ENCODE results near the gene OR4X2.
"Not testable (repeated sequence)": the region's sequence is repeated elsewhere in the genome, so short reads cannot be mapped to it uniquely, and the experiment has no call there.

OR4X2 gene, protein sequence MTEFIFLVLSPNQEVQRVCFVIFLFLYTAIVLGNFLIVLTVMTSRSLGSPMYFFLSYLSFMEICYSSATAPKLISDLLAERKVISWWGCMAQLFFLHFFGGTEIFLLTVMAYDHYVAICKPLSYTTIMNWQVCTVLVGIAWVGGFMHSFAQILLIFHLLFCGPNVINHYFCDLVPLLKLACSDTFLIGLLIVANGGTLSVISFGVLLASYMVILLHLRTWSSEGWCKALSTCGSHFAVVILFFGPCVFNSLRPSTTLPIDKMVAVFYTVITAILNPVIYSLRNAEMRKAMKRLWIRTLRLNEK

DNA sequence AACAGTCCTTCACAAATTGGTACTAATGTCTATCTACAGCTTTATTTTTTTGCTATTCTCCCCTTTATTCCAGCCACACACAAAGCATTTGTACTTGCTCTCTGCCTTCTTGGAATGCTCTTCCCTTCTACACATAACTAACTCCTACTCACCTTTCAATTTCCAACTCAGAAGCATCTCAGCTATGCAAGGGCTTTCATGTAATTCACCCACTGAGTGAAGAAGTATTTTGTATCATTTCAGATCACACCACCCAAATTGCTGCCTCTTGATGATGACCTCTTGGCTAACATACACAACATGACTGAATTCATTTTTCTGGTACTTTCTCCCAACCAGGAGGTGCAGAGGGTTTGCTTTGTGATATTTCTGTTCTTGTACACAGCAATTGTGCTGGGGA is at the start of gene OR4X2:
OR4X2 (plus strand) TSS at position 301 of the 400 bp plus-strand sequence; CDS start at position 301, 0 bp downstream.
- Histone ChIP-seq H3K36me3 (ENCODE audit: control insufficient read depth, low read depth, low read length) (no peaks in the 10 kb centered on the region), H3K4me3 (ENCODE audit: low read length) (no peak within 1 kb of the TSS), H3K9ac (ENCODE audit: low read length) (no peak within 1 kb of the TSS), H3K27ac (ENCODE audit: low read length) (no peak within 1 kb of the TSS), H3K27me3 (ENCODE audit: control insufficient read depth, insufficient read depth, low read length) (no peaks in the 10 kb centered on the region), H3K9me3 (ENCODE audit: control insufficient read depth, low read depth, low read length) (peaks cover 59% of the 10 kb centered on the region), H3K4me1 (ENCODE audit: control insufficient read depth, low read depth, low read length) (no peaks in the 10 kb centered on the region)

DNA sequence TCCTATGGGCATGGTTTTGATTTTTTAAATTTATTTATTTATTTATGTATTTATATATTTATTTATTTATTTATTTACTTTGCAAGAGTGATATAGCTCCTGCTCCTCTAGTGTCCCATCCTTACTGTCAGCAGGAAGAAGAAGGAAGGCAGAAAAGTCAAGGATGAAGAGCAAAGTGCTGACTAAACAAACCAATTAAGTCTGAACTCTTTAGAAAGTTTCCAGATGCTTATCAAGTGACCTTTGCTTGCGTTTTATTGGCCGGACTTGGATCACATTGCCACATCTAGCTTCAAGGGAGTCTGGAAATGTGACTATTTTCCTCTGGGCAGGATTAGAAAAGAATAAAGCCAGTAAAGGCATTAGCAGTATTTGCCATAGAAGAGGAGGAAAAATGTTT is 37.0 kb upstream of the OR4X2 start:
- Histone ChIP-seq H3K27me3 (ENCODE audit: control insufficient read depth, insufficient read depth, low read length) (no peaks in the 10 kb centered on the region), H3K27ac (ENCODE audit: low read length) (no peak overlapping the region), H3K4me1 (ENCODE audit: control insufficient read depth, low read depth, low read length) (no peaks in the 10 kb centered on the region), H3K9me3 (ENCODE audit: control insufficient read depth, low read depth, low read length) (peaks cover 62% of the 10 kb centered on the region), H3K4me3 (ENCODE audit: low read length) (no peak overlapping the region), H3K9ac (ENCODE audit: low read length) (no peak overlapping the region), H3K36me3 (ENCODE audit: control insufficient read depth, low read depth, low read length) (no peaks in the 10 kb centered on the region)

DNA sequence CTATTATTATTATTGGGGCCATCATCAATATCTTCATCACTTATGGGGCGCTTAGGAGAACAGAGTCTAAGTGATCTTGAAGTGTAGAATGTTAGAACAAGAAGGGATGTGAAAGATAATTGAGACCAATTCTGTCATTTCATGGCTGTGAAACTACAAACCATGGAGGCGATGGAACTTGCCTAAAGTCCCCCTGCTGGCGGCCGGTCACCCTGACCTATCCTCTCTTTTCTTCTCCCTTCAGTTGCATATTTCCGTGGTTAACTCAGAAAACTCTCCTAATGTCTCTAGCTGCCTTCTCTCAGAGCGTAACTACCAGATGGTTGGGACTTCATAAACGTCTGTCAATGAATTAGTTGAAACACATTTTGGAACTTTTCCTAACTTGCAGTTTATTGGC is 34.9 kb upstream of the OR4X2 start:
- H3K4me1 ChIP-seq (ENCODE audit: control insufficient read depth, low read depth, low read length) = no peaks in the 10 kb centered on the region
- no peaks in the 10 kb centered on the region for H3K36me3 ChIP-seq (ENCODE audit: control insufficient read depth, low read depth, low read length)
- no peak overlapping the region for H3K4me3 ChIP-seq (ENCODE audit: low read length)
- H3K9me3 ChIP-seq (ENCODE audit: control insufficient read depth, low read depth, low read length) = peaks cover 69% of the 10 kb centered on the region
- no peaks in the 10 kb centered on the region for H3K27me3 ChIP-seq (ENCODE audit: control insufficient read depth, insufficient read depth, low read length)
- no peak overlapping the region for H3K9ac ChIP-seq (ENCODE audit: low read length)
- no peak overlapping the region for H3K27ac ChIP-seq (ENCODE audit: low read length)

DNA sequence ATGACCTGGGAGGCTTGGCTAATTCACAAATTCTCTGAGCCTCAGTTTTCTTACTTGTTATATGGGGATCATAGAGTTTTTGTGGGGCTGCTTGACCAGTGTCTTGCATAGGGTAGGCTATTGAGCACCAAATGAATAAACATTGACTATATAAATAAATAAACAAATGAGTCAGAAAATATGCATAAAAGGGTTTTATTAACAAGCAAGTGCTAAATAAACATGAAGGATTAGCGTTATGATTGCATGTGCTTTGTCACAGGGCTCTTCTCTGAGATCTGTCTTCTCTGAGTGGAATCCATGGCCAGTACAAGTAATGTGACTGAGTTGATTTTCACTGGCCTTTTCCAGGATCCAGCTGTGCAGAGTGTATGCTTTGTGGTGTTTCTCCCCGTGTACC is 28.4 kb upstream of the OR4X2 start, which contains the start of gene OR4B1:
OR4B1 (plus strand) TSS at position 301 of the 400 bp plus-strand sequence; CDS start at position 301, 0 bp downstream.
- no peaks in the 10 kb centered on the region for H3K36me3 ChIP-seq (ENCODE audit: control insufficient read depth, low read depth, low read length)
- no peak within 1 kb of the TSS for H3K9ac ChIP-seq (ENCODE audit: low read length)
- no peaks in the 10 kb centered on the region for H3K4me1 ChIP-seq (ENCODE audit: control insufficient read depth, low read depth, low read length)
- H3K4me3 ChIP-seq (ENCODE audit: low read length) = no peak within 1 kb of the TSS
- no peak within 1 kb of the TSS for H3K27ac ChIP-seq (ENCODE audit: low read length)
- peaks cover 72% of the 10 kb centered on the region for H3K9me3 ChIP-seq (ENCODE audit: control insufficient read depth, low read depth, low read length)
- no peaks in the 10 kb centered on the region for H3K27me3 ChIP-seq (ENCODE audit: control insufficient read depth, insufficient read depth, low read length)

DNA sequence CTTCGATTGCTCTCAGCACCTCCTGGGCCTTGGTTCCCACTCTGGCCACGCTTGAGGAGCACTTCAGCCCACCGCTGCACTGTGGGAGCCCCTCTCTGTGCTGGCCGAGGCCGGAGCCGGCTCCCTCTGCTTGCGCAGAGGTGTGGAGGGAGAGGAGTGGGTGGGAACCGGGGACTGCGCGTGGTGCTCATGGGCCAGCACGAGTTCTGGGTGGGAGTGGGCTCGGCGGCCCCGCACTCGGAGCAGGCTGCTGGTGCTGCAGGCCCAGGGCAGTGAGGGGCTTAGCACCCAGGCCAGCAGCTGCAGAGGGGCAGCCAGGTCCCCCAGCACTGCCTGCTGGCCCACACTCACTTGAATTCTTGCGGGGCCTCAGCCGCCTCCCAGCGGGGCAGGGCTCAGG is 16.1 kb upstream of the OR4X2 start:
- Histone ChIP-seq H3K27ac (ENCODE audit: low read length) (no peak overlapping the region), H3K9ac (ENCODE audit: low read length) (no peak overlapping the region), H3K9me3 (ENCODE audit: control insufficient read depth, low read depth, low read length) (peaks cover 37% of the 10 kb centered on the region), H3K27me3 (ENCODE audit: control insufficient read depth, insufficient read depth, low read length) (no peaks in the 10 kb centered on the region), H3K36me3 (ENCODE audit: control insufficient read depth, low read depth, low read length) (no peaks in the 10 kb centered on the region), H3K4me1 (ENCODE audit: control insufficient read depth, low read depth, low read length) (no peaks in the 10 kb centered on the region), H3K4me3 (ENCODE audit: low read length) (no peak overlapping the region)

DNA sequence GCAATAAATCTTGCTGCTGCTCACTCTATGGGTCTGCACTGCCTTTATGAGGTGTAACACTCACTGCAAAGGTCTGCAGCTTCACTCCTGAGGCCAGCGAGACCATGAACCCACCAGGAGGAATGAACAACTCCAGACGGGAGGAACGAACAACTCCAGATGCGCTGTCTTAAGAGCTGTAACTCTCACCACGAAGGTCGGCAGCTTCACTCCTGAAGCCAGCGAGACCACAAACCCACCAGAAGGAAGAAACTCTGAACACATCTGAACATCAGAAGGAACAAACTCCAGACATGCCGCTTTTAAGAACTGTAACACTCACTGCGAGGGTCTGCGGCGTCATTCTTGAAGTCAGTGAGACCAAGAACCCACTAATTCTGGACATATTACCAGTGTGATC is 14.8 kb upstream of the OR4X2 start:
- peaks cover 25% of the 10 kb centered on the region for H3K9me3 ChIP-seq (ENCODE audit: control insufficient read depth, low read depth, low read length)
- not testable (repeated sequence) for H3K4me3 ChIP-seq (ENCODE audit: low read length); H3K27ac ChIP-seq (ENCODE audit: low read length)

DNA sequence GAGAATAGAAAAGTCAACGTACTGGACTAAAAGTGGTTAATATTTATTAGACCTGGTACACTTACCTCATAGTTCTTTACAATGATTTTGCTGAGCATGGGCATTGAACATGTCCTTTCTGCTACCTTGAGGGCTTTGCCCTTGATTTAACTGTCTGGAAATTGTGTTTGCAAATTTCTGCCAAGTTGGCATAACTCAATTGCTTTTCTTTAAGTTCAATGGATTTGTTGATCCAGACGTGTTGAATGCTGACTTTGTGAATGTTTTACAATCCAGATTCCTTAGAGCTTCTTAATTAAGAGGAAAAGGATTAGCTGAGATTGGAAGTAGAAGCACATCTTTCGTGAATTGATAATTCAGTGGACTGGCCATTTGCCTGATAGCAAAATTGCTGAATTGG is 7.2 kb upstream of the OR4X2 start:
- H3K27ac ChIP-seq (ENCODE audit: low read length) = no peak overlapping the region
- H3K4me3 ChIP-seq (ENCODE audit: low read length) = no peak overlapping the region
- no peaks in the 10 kb centered on the region for H3K4me1 ChIP-seq (ENCODE audit: control insufficient read depth, low read depth, low read length)
- no peak overlapping the region for H3K9ac ChIP-seq (ENCODE audit: low read length)
- no peaks in the 10 kb centered on the region for H3K27me3 ChIP-seq (ENCODE audit: control insufficient read depth, insufficient read depth, low read length)
- peaks cover 30% of the 10 kb centered on the region for H3K9me3 ChIP-seq (ENCODE audit: control insufficient read depth, low read depth, low read length)
- H3K36me3 ChIP-seq (ENCODE audit: control insufficient read depth, low read depth, low read length) = no peaks in the 10 kb centered on the region

More for the DNA sequence above, 14.8 kb upstream of the OR4X2 start:
- H3K27me3 ChIP-seq (ENCODE audit: control insufficient read depth, insufficient read depth, low read length); H3K9ac ChIP-seq (ENCODE audit: low read length); H3K4me1 ChIP-seq (ENCODE audit: control insufficient read depth, low read depth, low read length); H3K36me3 ChIP-seq (ENCODE audit: control insufficient read depth, low read depth, low read length): not testable (repeated sequence)

DNA sequence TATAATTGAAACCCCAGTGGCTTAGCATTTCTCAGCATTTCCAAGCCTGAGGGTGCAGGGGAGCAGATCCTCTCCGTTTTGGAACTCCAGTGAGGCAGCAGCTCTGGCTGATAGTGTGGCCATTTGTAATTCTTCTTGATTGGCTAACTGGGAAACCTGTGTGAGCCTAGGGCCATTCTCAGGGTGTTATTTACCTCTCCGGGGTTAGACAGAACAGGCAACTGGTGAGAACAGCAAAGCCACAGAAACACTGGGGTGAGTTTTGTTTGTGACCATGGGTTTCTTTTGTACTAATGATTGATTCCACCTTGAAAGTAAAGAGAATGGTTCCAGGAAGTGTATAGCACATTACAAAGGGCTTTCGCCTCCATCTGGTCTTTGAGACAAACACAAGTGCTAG is 2.4 kb upstream of the OR4X2 start:
- Histone ChIP-seq H3K27ac (ENCODE audit: low read length) (no peak overlapping the region), H3K27me3 (ENCODE audit: control insufficient read depth, insufficient read depth, low read length) (no peaks in the 10 kb centered on the region), H3K9ac (ENCODE audit: low read length) (no peak overlapping the region), H3K4me3 (ENCODE audit: low read length) (no peak overlapping the region), H3K36me3 (ENCODE audit: control insufficient read depth, low read depth, low read length) (no peaks in the 10 kb centered on the region), H3K9me3 (ENCODE audit: control insufficient read depth, low read depth, low read length) (peaks cover 63% of the 10 kb centered on the region), H3K4me1 (ENCODE audit: control insufficient read depth, low read depth, low read length) (no peaks in the 10 kb centered on the region)

DNA sequence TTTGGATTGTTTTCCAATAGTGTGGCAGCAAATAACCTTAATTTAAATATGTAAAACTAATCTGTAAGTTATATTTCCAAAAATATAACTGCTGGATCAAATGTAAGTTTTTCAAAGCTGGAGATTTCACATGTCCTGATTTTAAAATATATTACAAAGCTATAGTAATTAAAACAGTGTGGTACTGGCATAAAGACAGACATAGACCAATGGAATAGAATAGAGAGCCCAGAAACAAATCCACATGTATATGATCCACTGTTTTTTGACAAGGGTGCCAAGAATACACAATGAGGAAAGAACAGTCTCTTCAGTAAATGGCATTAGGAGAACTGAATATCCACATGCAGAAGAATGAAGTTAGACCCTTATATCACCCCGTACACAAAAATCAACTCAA is 4.0 kb downstream of the OR4X2 start:
- H3K36me3 ChIP-seq (ENCODE audit: control insufficient read depth, low read depth, low read length) = no peaks in the 10 kb centered on the region
- no peaks in the 10 kb centered on the region for H3K4me1 ChIP-seq (ENCODE audit: control insufficient read depth, low read depth, low read length)
- no peak overlapping the region for H3K27ac ChIP-seq (ENCODE audit: low read length)
- H3K4me3 ChIP-seq (ENCODE audit: low read length) = no peak overlapping the region
- peaks cover 69% of the 10 kb centered on the region for H3K9me3 ChIP-seq (ENCODE audit: control insufficient read depth, low read depth, low read length)
- no peak overlapping the region for H3K9ac ChIP-seq (ENCODE audit: low read length)
- no peaks in the 10 kb centered on the region for H3K27me3 ChIP-seq (ENCODE audit: control insufficient read depth, insufficient read depth, low read length)

DNA sequence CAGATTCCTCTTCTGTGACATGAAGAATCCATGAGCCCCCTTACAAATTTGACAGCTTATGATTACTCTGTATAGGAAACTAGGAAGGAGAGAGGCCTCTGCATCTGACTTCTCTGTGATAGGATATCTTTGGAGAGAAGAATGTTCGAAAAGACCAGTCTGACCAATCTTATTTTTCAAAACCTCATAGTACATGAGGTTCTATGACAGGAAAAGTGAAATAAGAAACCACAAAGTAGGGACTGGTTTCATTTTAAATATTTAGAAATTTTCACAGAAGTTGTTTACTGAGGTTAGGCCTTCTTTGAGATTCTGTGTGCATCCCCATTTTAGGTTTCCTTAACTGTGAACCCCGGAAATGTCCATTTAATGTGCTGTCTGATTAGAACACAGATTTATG is 16.7 kb downstream of the OR4X2 start:
- H3K9me3 ChIP-seq (ENCODE audit: control insufficient read depth, low read depth, low read length) = peaks cover 61% of the 10 kb centered on the region
- H3K27me3 ChIP-seq (ENCODE audit: control insufficient read depth, insufficient read depth, low read length) = no peaks in the 10 kb centered on the region
- H3K9ac ChIP-seq (ENCODE audit: low read length) = no peak overlapping the region
- H3K4me1 ChIP-seq (ENCODE audit: control insufficient read depth, low read depth, low read length) = no peaks in the 10 kb centered on the region
- no peaks in the 10 kb centered on the region for H3K36me3 ChIP-seq (ENCODE audit: control insufficient read depth, low read depth, low read length)
- H3K27ac ChIP-seq (ENCODE audit: low read length) = no peak overlapping the region
- H3K4me3 ChIP-seq (ENCODE audit: low read length) = no peak overlapping the region

DNA sequence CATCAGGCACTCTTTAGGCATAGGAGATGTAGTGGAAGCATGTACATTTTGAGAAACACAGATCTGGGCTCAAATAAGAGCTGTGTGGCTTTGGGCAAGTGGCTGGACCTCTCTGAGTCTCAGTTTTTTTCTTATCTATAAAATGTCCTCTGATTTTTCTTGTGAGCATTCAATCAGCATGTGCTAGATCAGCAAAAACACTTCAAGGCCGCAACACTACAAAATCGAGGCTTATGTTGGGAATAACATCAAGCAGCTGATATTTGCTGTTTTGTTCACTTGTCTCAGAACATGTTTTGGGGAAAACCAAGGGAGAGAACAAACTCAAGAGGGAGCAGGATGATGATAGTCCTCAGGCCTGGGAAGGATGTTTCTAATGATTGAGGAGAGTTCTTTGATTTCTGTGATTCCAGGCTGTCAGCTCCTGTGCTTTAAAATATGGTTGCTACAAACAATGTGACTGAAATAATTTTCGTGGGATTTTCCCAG is 18.6 kb downstream of the OR4X2 start, which contains the start of gene OR4X1:
OR4X1 (plus strand) TSS at position 439 of the 489 bp plus-strand sequence; CDS start at position 439, 0 bp downstream.
- H3K9me3 ChIP-seq (ENCODE audit: control insufficient read depth, low read depth, low read length) = peaks cover 53% of the 10 kb centered on the region
- no peak within 1 kb of the TSS for H3K27ac ChIP-seq (ENCODE audit: low read length)
- no peaks in the 10 kb centered on the region for H3K36me3 ChIP-seq (ENCODE audit: control insufficient read depth, low read depth, low read length)
- no peaks in the 10 kb centered on the region for H3K4me1 ChIP-seq (ENCODE audit: control insufficient read depth, low read depth, low read length)
- no peak within 1 kb of the TSS for H3K4me3 ChIP-seq (ENCODE audit: low read length)
- no peaks in the 10 kb centered on the region for H3K27me3 ChIP-seq (ENCODE audit: control insufficient read depth, insufficient read depth, low read length)
- no peak within 1 kb of the TSS for H3K9ac ChIP-seq (ENCODE audit: low read length)

DNA sequence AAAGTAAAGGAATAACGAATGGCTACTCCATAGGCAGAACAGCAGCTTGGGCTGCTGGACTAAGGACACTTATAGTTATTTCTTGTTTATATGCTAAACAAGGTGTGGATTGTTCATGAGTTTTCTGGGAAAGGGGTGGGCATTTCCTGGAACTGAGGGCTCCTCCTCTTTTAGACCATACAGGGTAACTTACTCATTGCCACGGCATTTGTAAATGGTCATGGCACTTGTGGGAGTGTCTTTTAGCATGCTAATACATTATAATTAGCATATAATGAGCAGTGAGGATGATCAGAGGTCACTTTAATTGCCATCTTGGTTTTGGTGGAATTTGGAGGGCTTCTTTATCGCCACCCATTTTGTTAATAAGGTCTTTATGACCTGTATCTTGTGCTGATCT is 25.7 kb downstream of the OR4X2 start:
- Histone ChIP-seq H3K27ac (ENCODE audit: low read length) (no peak overlapping the region), H3K4me3 (ENCODE audit: low read length) (no peak overlapping the region), H3K9me3 (ENCODE audit: control insufficient read depth, low read depth, low read length) (peaks cover 67% of the 10 kb centered on the region), H3K27me3 (ENCODE audit: control insufficient read depth, insufficient read depth, low read length) (no peaks in the 10 kb centered on the region), H3K36me3 (ENCODE audit: control insufficient read depth, low read depth, low read length) (no peaks in the 10 kb centered on the region), H3K4me1 (ENCODE audit: control insufficient read depth, low read depth, low read length) (no peaks in the 10 kb centered on the region), H3K9ac (ENCODE audit: low read length) (no peak overlapping the region)
